B cell (primary cell): ENCODE results near the gene C2CD3.

Experiments
- CTCF ChIP-seq: fragments of 200-600 bp; IDR thresholded peaks from one replicate; pipeline ENCODE4 v1.8.0; 2022; ENCODE audit warnings: antibody characterized with exemption, mild to moderate bottlenecking
- EZH2 ChIP-seq: IDR thresholded peaks from 2 replicates; pipeline ENCODE4 v1.6.1; 2012; ENCODE audit warnings: borderline replicate concordance, low read depth, mild to moderate bottlenecking, moderate library complexity, low read length; ENCODE audit not compliant: insufficient read depth, poor library complexity, severe bottlenecking

GRCh38 chr11:74019104-74019738, 151.6 kb downstream of the C2CD3 start:
- TF ChIP-seq CTCF (no peak), EZH2 (no peak)
